ENCODE data around the gene POLD3. TPM values are rescaled to one million over a fixed set of nuclear protein-coding genes. Genes with fewer than 3 reads are reported as not detected.

POLD3 gene
- total RNA-seq, 2 donors from 2014 or later: 5.6 to 14.5 TPM

- no peak for DNase-seq (ENCODE audit: low spot score)
- Histone ChIP-seq H3K27me3 (replicated peaks; ENCODE audit: insufficient read depth) (no peaks in the 10 kb centered on the region), H3K9me3 (no peaks in the 10 kb centered on the region), H3K4me3 (no peak overlapping the region), H3K4me1 (ENCODE audit: control insufficient read depth in 1 of 2, low read depth in 2 of 2) (peaks cover 8 to 47% of the 10 kb centered on the region in 2 donors), H3K36me3 (no peaks in the 10 kb centered on the region), H3K27ac (no peak overlapping the region)
- TF ChIP-seq CTCF (IDR thresholded peaks at IDR 0.05): no peak
- no peak for ATAC-seq (ENCODE audit: insufficient number of reproducible peaks, low FRiP score, low read depth)
Measured at GRCh38 chr11:74638869-74639268, 46.5 kb downstream of the POLD3 start.

GRCh38 chr11:74639533-74639932, 47.2 kb downstream of the POLD3 start:
- ATAC-seq (ENCODE audit: insufficient number of reproducible peaks, low FRiP score, low read depth) (no peak), DNase-seq (ENCODE audit: low spot score) (no peak)
- no peak overlapping the region for H3K27ac ChIP-seq
- peaks cover 8 to 47% of the 10 kb centered on the region in 2 donors for H3K4me1 ChIP-seq (ENCODE audit: control insufficient read depth in 1 of 2, low read depth in 2 of 2)
- H3K27me3 ChIP-seq (replicated peaks; ENCODE audit: insufficient read depth): no peaks in the 10 kb centered on the region
- no peaks in the 10 kb centered on the region for H3K9me3 ChIP-seq
- no peak overlapping the region for H3K4me3 ChIP-seq
- TF ChIP-seq CTCF (IDR thresholded peaks at IDR 0.05): no peak
- no peaks in the 10 kb centered on the region for H3K36me3 ChIP-seq

- Histone ChIP-seq H3K4me1 (ENCODE audit: control insufficient read depth in 1 of 2, low read depth in 2 of 2) (peaks cover 8 to 43% of the 10 kb centered on the region in 2 donors), H3K27ac (no peak overlapping the region)
- TF ChIP-seq CTCF (IDR thresholded peaks at IDR 0.05): no peak
Measured at GRCh38 chr11:74641289-74641688, 48.9 kb downstream of the POLD3 start.

GRCh38 chr11:74641905-74642304, 49.5 kb downstream of the POLD3 start:
- Histone ChIP-seq H3K36me3 (no peaks in the 10 kb centered on the region), H3K4me3 (no peak overlapping the region), H3K27me3 (replicated peaks; ENCODE audit: insufficient read depth) (no peaks in the 10 kb centered on the region), H3K9me3 (no peaks in the 10 kb centered on the region), H3K4me1 (ENCODE audit: control insufficient read depth in 1 of 2, low read depth in 2 of 2) (peaks cover 3 to 38% of the 10 kb centered on the region in 2 donors), H3K27ac (no peak overlapping the region)
- DNase-seq (ENCODE audit: low spot score) (no peak), ATAC-seq (ENCODE audit: insufficient number of reproducible peaks, low FRiP score, low read depth) (no peak)
- TF ChIP-seq CTCF (IDR thresholded peaks at IDR 0.05): no peak

More at GRCh38 chr11:74641289-74641688, 48.9 kb downstream of the POLD3 start:
- Histone ChIP-seq H3K36me3 (no peaks in the 10 kb centered on the region), H3K4me3 (no peak overlapping the region), H3K9me3 (no peaks in the 10 kb centered on the region), H3K27me3 (replicated peaks; ENCODE audit: insufficient read depth) (no peaks in the 10 kb centered on the region)
- ATAC-seq (ENCODE audit: insufficient number of reproducible peaks, low FRiP score, low read depth): no peak
- DNase-seq (ENCODE audit: low spot score): no peak

GRCh38 chr11:74642912-74643311, 50.5 kb downstream of the POLD3 start:
- Histone ChIP-seq H3K4me3 (no peak overlapping the region), H3K4me1 (ENCODE audit: control insufficient read depth in 1 of 2, low read depth in 2 of 2) (peaks cover 3 to 30% of the 10 kb centered on the region in 2 donors), H3K27ac (no peak overlapping the region), H3K36me3 (no peaks in the 10 kb centered on the region), H3K27me3 (replicated peaks; ENCODE audit: insufficient read depth) (no peaks in the 10 kb centered on the region), H3K9me3 (no peaks in the 10 kb centered on the region)
- TF ChIP-seq CTCF (IDR thresholded peaks at IDR 0.05): no peak
- ATAC-seq (ENCODE audit: insufficient number of reproducible peaks, low FRiP score, low read depth) (no peak), DNase-seq (ENCODE audit: low spot score) (no peak)

All from thoracic aorta (tissue), 2 donors.